Endothelial cell of umbilical vein (primary cell): Measurements from ENCODE around the gene MORC2. TPM values are rescaled to one million over a fixed set of nuclear protein-coding genes. Genes with fewer than 3 reads are reported as not detected.

Experiments used
- BruUV-seq: library from RNA; stranded (reverse); fragments of 400-500 nt; replicated peaks from 2 replicates; lab custom pipeline; 2021; lab: Mats Ljungman, UMichigan
- CTCF ChIA-PET: fragments of 300-600, 350-600 bp; sonication (Branson Sonifier 250); formaldehyde crosslinking; loops from one replicate; lab custom pipeline; 2021; ENCODE audit warnings: antibody characterized with exemption, inconsistent platforms; lab: Charles Lee
- POLR2A ChIA-PET: fragments of 300-600, 350-600 bp; sonication (Branson Sonifier 250); formaldehyde crosslinking; loops from one replicate; lab custom pipeline; 2021; ENCODE audit warnings: antibody characterized with exemption, inconsistent platforms; lab: Charles Lee
- DNase-seq: peaks from one replicate; pipeline ENCODE4 v3.0.0-alpha.2; 2011; ENCODE audit warnings: low read depth, low spot score
- FAIRE-seq: peaks from 2 replicates; lab custom pipeline; 2011; peaks lifted over from hg19 to GRCh38; lab: Jason Lieb, UNC
- H2AFZ ChIP-seq: 2 replicates; pipeline ENCODE4 v1.6.0; 2012; ENCODE audit warnings: low read depth, low read length, control low read depth, inconsistent platforms
- H3K27ac ChIP-seq: 2 replicates; pipeline ENCODE4 v1.5.1; 2011; ENCODE audit warnings: low read depth, mild to moderate bottlenecking, control low read depth, low read length, moderate library complexity; ENCODE audit not compliant: insufficient read depth
- H3K27me3 ChIP-seq, 2 experiments: 2 replicates each; pipeline versions ENCODE4 v1.6.0 to v1.6.1; 2011; ENCODE audit warnings: low read length in 2 of 2, mixed read lengths in 1 of 2; ENCODE audit not compliant: control insufficient read depth in 2 of 2, insufficient read depth in 2 of 2
- H3K36me3 ChIP-seq, 2 experiments: 2 replicates in 1 of 2; 3 replicates in 1 of 2; pipeline ENCODE4 v1.5.1; 2011; ENCODE audit warnings: low read length in 2 of 2, mild to moderate bottlenecking in 1 of 2, moderate library complexity in 1 of 2; ENCODE audit not compliant: control insufficient read depth in 2 of 2, insufficient read depth in 2 of 2; ENCODE audit errors: extremely low read depth in 1 of 2
- H3K4me1 ChIP-seq: 3 replicates; pipeline ENCODE4 v1.5.1; 2011; ENCODE audit warnings: mild to moderate bottlenecking, low read length; ENCODE audit not compliant: control insufficient read depth, insufficient read depth; ENCODE audit errors: extremely low read depth
- H3K4me2 ChIP-seq: 2 replicates; pipeline ENCODE4 v1.6.1; 2011; ENCODE audit warnings: low read length, control low read depth, mixed read lengths; ENCODE audit not compliant: insufficient read depth
- H3K4me3 ChIP-seq, 3 experiments: fragments of 200-600 bp in 1 of 3; sonication (generic), shearing (Covaris generic) in 1 of 3; replicated peaks in 1 of 3; 2 replicates each; pipeline ENCODE4 v1.5.1; 2011 to 2016; ENCODE audit warnings: control low read depth in 3 of 3, low read length in 3 of 3, mild to moderate bottlenecking in 2 of 3, inconsistent platforms in 1 of 3, low read depth in 1 of 3, moderate library complexity in 1 of 3; ENCODE audit not compliant: insufficient read depth in 1 of 3
- H3K79me2 ChIP-seq: 2 replicates; pipeline ENCODE4 v1.6.0; 2012; ENCODE audit warnings: low read length, inconsistent platforms; ENCODE audit not compliant: control insufficient read depth, insufficient read depth
- H3K9ac ChIP-seq: replicated peaks from 2 replicates; pipeline ENCODE3; 2011; ENCODE audit warnings: low read length, control low read depth; ENCODE audit not compliant: insufficient read depth; ENCODE audit errors: extremely low read depth
- H3K9me1 ChIP-seq: replicated peaks from 3 replicates; pipeline ENCODE4 v1.6.0; 2011; ENCODE audit warnings: mild to moderate bottlenecking, low read length; ENCODE audit not compliant: control insufficient read depth, insufficient read depth; ENCODE audit errors: extremely low read depth
- H3K9me3 ChIP-seq: replicated peaks from 2 replicates; pipeline ENCODE4 v1.5.1; 2012; ENCODE audit warnings: low read length, inconsistent platforms; ENCODE audit not compliant: control insufficient read depth, insufficient read depth
- H4K20me1 ChIP-seq: replicated peaks from 2 replicates; pipeline ENCODE3; 2011; ENCODE audit warnings: mild to moderate bottlenecking, low read length; ENCODE audit not compliant: control insufficient read depth, insufficient read depth; ENCODE audit errors: extremely low read depth
- CTCF ChIP-seq, 2 donors: IDR thresholded peaks; 1 replicate in 1 of 2; 2 replicates in 1 of 2; pipeline ENCODE4 v1.5.1; 2011; ENCODE audit warnings: low read length in 2 of 2, mild to moderate bottlenecking in 2 of 2, moderate library complexity in 2 of 2, control low read depth in 1 of 2, inconsistent platforms in 1 of 2, low read depth in 1 of 2; ENCODE audit not compliant: insufficient read depth in 1 of 2; ENCODE audit errors: extremely low read depth in 1 of 2
- EZH2 ChIP-seq: IDR thresholded peaks from 2 replicates; pipeline ENCODE4 v1.6.1; 2012; ENCODE audit warnings: borderline replicate concordance, low read depth, mild to moderate bottlenecking, moderate library complexity, low read length, inconsistent platforms; ENCODE audit not compliant: severe bottlenecking
- FOS ChIP-seq: IDR thresholded peaks from 2 replicates; pipeline ENCODE4 v1.6.1; 2011; ENCODE audit warnings: mild to moderate bottlenecking, low read length, moderate library complexity, borderline replicate concordance; ENCODE audit not compliant: insufficient read depth
- GATA2 ChIP-seq: IDR thresholded peaks from 2 replicates; pipeline ENCODE4 v1.7.0; 2011; ENCODE audit warnings: low read depth, mild to moderate bottlenecking, moderate library complexity, mixed read lengths, low read length; ENCODE audit not compliant: insufficient read length, insufficient read depth
- JUN ChIP-seq: IDR thresholded peaks from 2 replicates; pipeline ENCODE4 v1.6.1; 2011; ENCODE audit warnings: borderline replicate concordance, low read depth; ENCODE audit not compliant: insufficient read length, insufficient read depth
- MAX ChIP-seq: IDR thresholded peaks from 2 replicates; pipeline ENCODE4 v1.6.1; 2011; ENCODE audit not compliant: insufficient read depth, insufficient read length
- MYC ChIP-seq: IDR thresholded peaks from one replicate; pipeline ENCODE4 v1.6.1; 2011; ENCODE audit warnings: mild to moderate bottlenecking, low read depth, low read length
- POLR2A ChIP-seq: IDR thresholded peaks from 2 replicates; pipeline ENCODE4 v1.6.1; 2012; ENCODE audit warnings: low read depth, mild to moderate bottlenecking, control low read depth, low read length
- POLR2AphosphoS5 ChIP-seq: IDR thresholded peaks from 2 replicates; pipeline ENCODE4 v1.6.1; 2012; ENCODE audit warnings: low read depth, mild to moderate bottlenecking, control low read depth, low read length, moderate library complexity; ENCODE audit not compliant: insufficient read depth
- dilution Hi-C: fragments of 300-500 bp; cut with MboI; formaldehyde crosslinking; loops from one replicate; pipeline ENCODE4 v1.15.0; 2019; ENCODE audit warnings: low sequenced_read_pairs; ENCODE audit not compliant: extremely low pct_ligation_motif_present
- intact Hi-C: fragments of 100-400 bp; cut with micrococcal nuclease; formaldehyde crosslinking; loops from one replicate; pipeline ENCODE4 v1.10.0; 2022
- polyA plus RNA-seq, 4 experiments: library from polyadenylated mRNA; depleted of rRNA in 3 of 4; stranded (reverse) in 3 of 4; unstranded in 1 of 4; fragments of >200 nt; gene quantifications; 2 replicates each; pipeline versions ENCODE4 v1.2.1 to v1.2.3, GENCODE V29; 2011 to 2012; ENCODE audit warnings: missing spikeins in 1 of 4
- total RNA-seq: library from RNA; stranded (reverse); gene quantifications from 2 replicates; pipeline ENCODE4 v1.2.3, GENCODE V29; 2021

MORC2 gene
- total and polyA plus RNA-seq, 2 donors (not counting 3 experiments of a cell fraction or from before 2014, with no cell fraction given) = 11.6 to 34.7 TPM

GRCh38 chr22:30877662-30878515 lies 90.7 kb downstream of the MORC2 start:
- intact Hi-C loops (no loop called here), dilution Hi-C loops (no loop called here)
- Histone ChIP-seq H4K20me1 (no peaks in the 10 kb centered on the region), H3K4me2 (no peak overlapping the region), H3K27me3 (no peaks in the 10 kb centered on the region), H2AFZ (no peak overlapping the region), H3K9me3 (no peaks in the 10 kb centered on the region), H3K27ac (no peak overlapping the region), H3K9ac (no peak overlapping the region), H3K9me1 (no peaks in the 10 kb centered on the region), H3K36me3 (no peaks in the 10 kb centered on the region), H3K79me2 (no peaks in the 10 kb centered on the region), H3K4me1 (no peaks in the 10 kb centered on the region), H3K4me3 (no peak overlapping the region)
- POLR2A ChIA-PET = no interaction called here
- no peak for DNase-seq
- no TSS peak for BruUV-seq
- CTCF ChIA-PET = interaction anchor here (1.0 to 1.5 kb wide), 3 partner anchors 13 to 115 kb away, joined by 3 to 7 read pairs (median 5); no protein-coding TSS in a partner anchor
- no peak for TF ChIP-seq POLR2AphosphoS5
- FAIRE-seq = no peak

GRCh38 chr22:30876915-30877553 lies 91.5 kb downstream of the MORC2 start:
- H3K27ac ChIP-seq = no peak overlapping the region
- POLR2A ChIA-PET = no interaction called here

More at GRCh38 chr22:30876915-30877553, 91.5 kb downstream of the MORC2 start:
- Histone ChIP-seq H3K4me2 (no peak overlapping the region), H3K9me3 (no peaks in the 10 kb centered on the region), H3K79me2 (no peaks in the 10 kb centered on the region), H3K9me1 (no peaks in the 10 kb centered on the region), H3K27me3 (no peaks in the 10 kb centered on the region), H2AFZ (no peak overlapping the region), H3K36me3 (no peaks in the 10 kb centered on the region), H3K4me3 (no peak overlapping the region), H4K20me1 (no peaks in the 10 kb centered on the region), H3K9ac (no peak overlapping the region), H3K4me1 (no peaks in the 10 kb centered on the region)
- CTCF ChIA-PET = interaction anchor here (0.7 to 1.0 kb wide), 3 partner anchors 26 to 114 kb away, joined by 3 to 5 read pairs (median 4); no protein-coding TSS in a partner anchor
- dilution Hi-C loops = no loop called here
- no TSS peak for BruUV-seq
- intact Hi-C loops = no loop called here
- FAIRE-seq = no peak
- TF ChIP-seq EZH2 (no peak), POLR2A (no peak), FOS (no peak), MYC (no peak), POLR2AphosphoS5 (no peak), JUN (no peak), MAX (no peak), GATA2 (no peak), CTCF (IDR thresholded peaks at IDR 0.05; ENCODE audit: extremely low read depth in 1 of 2, insufficient read depth in 1 of 2, low read depth in 1 of 2, low read length in 2 of 2) (no peak)
- DNase-seq = no peak
